Stimulated activated CD4-positive, alpha-beta T cell treated with anti-CD3 and anti-CD28 coated beads, TNF-alpha, amount 100 ng/mL, for 4 hours (primary cell): ENCODE measurements around the gene GPR137B.

Experiments
- DNase-seq, 3 experiments: peaks; one replicate each; pipeline ENCODE4 v3.0.0-alpha.2; 2020; ENCODE audit warnings: low read depth in 3 of 3

The GPR137B gene

GRCh38 chr1:236114076-236114747 is 28.1 kb upstream of the GPR137B start:
- no peak for DNase-seq

DNA sequence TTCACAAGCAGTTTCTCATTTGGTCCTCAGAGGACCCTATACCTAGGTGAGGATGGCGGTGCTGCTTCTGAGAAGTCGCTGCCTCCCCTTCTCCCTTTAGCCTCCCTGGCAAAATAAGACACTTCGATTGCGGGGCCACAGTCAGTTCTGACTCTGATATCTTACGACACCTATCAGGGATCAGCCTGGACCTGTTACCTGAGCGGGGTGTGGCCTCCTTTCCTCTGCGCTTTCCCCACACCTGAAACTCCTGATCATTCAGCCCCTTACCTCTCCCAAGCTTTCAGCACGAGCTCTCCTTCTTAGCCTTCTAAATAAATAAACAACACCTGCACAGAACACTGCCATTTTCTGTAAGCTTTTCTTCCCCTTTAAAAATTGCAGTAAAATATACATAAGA is 24.6 kb upstream of the GPR137B start:
- no peak for DNase-seq

DNA sequence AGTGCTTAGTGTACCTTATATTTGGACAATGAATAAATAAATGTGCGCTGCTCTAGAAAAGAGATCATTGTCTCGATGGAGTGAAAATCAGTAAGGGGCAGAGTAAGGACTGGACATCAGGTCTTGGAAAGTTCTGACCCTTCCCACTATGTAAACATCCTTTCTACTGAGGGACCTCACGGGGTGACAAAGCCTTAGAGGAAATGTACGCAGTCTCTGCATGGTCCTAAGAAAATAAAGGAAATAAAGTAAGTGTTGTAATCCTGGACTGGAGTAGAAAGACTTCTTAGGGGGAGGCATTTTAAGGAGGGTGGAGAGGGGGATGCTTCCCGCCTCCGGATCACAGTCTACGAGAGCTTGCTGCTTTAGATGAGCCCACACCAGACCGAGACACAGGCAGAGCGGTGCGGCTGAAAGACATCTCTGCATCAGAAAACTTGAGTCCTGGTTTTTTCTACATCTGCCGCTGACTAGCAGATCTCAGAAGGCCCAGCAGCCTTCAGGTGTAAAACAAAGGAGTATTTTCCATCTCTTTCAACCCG is 22.3 kb upstream of the GPR137B start:
- DNase-seq, result no peak

DNA sequence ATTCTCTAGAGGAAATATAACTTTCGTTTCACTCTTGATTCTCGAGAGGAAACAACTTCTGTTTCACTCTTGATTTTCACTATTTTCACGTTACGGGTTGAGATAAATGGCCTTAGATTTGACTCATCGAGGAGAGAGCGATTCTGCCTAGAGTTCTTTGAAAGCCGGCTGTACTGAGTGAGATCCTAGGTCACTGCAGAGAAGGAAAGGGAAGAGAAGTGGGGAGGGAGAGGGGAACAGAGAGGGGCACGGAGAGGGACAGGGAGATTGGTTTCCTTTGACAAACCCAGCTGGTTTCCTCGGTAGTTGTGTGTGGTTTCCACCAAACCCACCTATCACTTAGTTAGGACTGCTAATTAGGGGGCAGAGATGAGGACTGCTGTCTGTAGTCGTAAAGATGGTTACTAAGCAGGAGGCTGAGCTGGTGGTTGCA is 21.6 kb upstream of the GPR137B start:
- no peak for DNase-seq

DNA sequence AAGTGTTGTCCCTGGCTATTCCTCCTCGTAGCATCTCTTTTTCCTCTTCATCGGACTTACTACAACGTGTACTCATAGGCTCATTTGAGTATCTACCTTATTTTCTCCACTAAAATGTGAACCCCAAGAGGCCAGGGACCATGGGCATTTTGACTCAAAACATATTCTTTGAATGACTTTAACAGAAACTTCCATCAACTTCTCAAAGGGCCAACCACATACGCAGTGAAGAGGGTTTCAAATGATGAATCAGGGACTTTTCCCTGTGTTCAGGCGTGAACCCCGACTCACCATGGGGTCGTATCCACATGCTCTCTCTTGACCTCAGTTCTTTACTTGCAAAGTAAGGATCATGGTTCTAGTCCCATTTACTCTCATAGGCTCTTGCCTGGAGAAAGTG is 20.2 kb upstream of the GPR137B start:
- DNase-seq, result no peak

DNA sequence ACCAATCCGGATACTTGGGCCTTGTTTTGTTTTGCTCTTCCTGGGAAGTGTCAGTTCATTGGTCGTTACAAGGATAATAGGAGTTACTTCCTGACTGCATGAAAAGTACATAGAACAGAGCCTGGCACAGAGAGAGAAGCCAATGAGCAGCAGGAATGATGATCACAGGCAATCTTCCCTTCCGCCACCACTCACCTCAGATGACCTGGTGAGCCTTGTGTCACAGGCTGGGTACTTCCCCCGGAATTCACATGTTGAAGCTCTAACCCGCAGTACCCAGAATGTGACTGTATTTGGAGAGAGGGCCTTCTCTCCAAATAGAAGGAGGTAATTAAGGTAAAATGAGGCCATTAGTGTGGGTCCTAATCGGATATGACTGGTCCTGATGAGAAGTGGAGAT is 18.8 kb upstream of the GPR137B start:
- no peak for DNase-seq

GRCh38 chr1:236124965-236125364 is 17.4 kb upstream of the GPR137B start:
- DNase-seq, result no peak

DNA sequence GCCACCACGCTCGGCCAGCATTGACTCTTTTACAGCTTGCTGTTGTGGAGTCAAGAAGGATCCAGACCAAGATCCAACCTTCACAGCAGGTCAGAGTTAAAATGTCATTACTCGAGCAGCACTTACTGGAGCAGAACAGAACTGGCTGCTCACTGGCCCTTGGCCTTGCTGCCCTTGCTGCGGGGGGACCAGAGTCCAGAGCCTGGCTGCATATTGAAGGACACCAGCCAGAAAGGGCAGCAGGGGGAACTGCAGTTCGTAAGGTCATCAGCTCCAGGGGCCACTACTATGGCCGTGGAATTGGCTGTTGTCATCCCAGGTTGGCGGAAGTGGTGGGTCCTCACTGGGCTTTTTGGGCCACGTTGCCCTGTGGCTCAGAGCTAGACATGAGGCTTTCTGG is 15.3 kb upstream of the GPR137B start:
- DNase-seq, result no peak

DNA sequence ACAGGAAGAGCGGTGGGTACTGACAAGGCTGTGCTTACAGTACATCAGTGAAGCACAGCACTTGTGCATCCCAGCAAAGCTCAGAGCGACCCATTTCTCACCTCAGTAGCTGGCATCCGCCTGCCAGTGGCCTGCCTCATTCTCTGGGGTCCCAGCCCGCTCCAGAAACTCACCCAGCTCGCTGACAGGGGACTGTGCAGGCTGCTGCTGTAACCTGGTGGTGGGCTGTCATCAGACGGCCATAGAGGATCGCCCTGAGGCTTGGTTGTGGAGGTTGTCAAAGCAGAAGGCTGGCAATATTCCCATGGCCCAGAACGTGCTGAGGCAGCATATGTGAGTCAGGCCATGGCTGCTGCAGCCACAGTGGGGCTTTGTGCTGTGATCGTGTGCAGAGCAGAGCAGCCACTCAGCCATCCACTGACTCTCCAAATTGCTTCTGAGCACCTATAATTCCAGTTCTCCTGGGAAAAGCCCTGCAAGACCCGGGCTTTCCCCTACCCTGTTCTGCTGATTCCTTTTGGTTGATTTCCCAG is 13.6 kb upstream of the GPR137B start:
- DNase-seq, result no peak

- no peak for DNase-seq
Measured at GRCh38 chr1:236129306-236129705, 13.0 kb upstream of the GPR137B start.

- DNase-seq, result no peak
Measured at GRCh38 chr1:236130372-236130771, 12.0 kb upstream of the GPR137B start.

DNA sequence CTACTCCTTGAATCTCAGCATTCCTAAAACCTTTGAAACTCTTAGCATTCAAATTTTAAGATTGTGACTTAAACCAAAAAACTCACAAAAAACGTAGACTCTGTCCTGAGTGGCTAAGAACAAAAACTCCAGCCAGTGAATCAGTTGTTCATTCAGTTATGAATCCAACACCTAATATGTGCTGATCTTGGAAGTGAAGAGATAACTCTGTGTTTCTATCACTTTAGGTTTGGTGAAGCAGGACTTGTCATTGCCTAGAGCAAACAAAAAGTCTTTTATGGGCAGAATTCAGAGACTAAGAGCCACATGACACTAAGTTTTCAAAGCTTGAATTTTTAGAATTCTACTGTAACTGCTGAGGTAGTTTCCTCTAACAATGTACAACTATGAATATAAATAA is 10.4 kb upstream of the GPR137B start:
- DNase-seq, result no peak

DNA sequence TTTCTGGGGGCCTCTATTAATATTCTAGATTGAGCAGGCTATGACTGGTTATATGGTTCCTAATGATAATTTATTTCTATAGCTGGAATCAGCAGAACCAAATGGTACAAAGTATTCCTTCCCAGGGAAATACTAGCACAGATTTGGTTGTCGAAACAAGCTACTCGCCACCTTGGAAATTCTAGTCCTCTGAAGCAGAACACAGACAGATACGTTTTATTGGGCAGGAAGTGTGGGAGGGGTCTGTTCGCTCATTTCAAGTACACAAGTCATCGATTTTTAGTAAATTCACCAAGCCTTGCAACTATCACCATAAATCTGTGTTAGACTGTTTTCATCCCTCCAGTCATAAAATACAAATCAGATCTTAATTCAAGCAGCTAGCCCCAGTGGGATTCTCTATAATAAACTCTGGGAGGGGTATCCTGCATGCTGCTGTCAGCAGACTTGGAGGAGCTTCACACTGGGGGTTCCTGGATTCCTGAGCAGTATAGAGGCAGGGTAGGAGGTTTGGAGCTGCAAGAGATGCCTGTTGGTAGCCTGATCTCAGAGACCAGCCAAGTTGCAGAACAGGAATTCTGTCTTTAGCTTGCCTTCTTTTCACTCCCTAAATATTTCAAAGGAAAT is 9.8 kb upstream of the GPR137B start:
- DNase-seq, result no peak

GRCh38 chr1:236133339-236133738 is 9.0 kb upstream of the GPR137B start:
- no peak for DNase-seq

DNA sequence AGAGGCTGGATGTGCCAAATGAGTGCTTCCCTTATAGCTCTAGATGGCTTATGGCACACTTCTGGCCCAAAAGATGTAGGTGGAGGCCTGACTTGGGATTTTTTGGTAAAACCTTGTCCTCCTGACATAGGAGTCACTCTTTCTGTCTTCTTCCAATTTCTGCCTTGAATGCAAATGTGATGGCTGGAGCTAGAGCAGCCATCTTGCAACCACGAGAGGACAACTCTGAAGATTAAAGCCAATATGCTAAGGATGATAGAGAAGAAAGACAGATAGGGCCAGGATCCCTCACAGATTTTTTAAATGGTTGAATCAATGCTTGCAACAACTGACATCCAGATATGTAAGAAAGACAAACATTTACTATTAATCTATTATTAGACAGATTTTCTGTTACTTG is 8.5 kb upstream of the GPR137B start:
- no peak for DNase-seq

GRCh38 chr1:236137285-236137852 is 5.0 kb upstream of the GPR137B start:
- DNase-seq, result no peak

GRCh38 chr1:236139495-236139894 is 2.8 kb upstream of the GPR137B start:
- no peak for DNase-seq

- DNase-seq, result no peak
Measured at GRCh38 chr1:236140705-236141446, 1.5 kb upstream of the GPR137B start.

GRCh38 chr1:236141447-236142252 is 689 bp upstream of the GPR137B start:
- DNase-seq, result peak in 1 of 3 experiments; percentile 5

- no peak for DNase-seq
Measured at GRCh38 chr1:236143104-236143948, 987 bp downstream of the GPR137B start.
